HG02884 (cell line): ENCODE data around the gene DOCK10.

Source experiments
- ATAC-seq: cut with Tn5 transposase; IDR thresholded peaks from one replicate; pipeline ENCODE4 v1.9.1; 2021; ENCODE audit warnings: mild to moderate bottlenecking, moderate library complexity; ENCODE audit not compliant: unreplicated experiment

Gene DOCK10

GRCh38 chr2:225013425-225014365, 28.6 kb downstream of the DOCK10 start:
- no peak for ATAC-seq

- ATAC-seq: no peak
These were observed 30.7 kb downstream of the DOCK10 start for GRCh38 chr2:225011585-225011984.

DNA sequence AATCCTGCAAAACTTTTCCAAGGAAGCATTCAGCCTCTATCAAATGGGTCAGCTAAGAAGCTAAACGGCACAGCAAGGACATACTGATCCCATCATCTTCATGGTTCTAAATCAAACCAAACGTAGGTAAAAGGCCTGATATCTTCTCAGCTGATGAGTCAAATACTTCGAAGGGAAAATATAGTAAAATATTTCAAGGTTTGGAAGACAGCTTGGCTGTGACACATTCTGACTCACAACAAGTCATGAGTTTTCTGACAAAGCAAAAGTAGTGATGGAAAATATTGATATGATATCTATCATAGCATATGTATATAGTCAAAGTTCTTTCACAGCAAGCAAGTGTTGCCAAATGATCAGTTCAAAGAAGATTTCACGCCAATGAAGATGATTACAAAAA, 31.5 kb downstream of the DOCK10 start:
- no peak for ATAC-seq

- ATAC-seq: no peak
These were observed 32.5 kb downstream of the DOCK10 start for GRCh38 chr2:225009768-225010167.

- peak; percentile 24 for ATAC-seq
These were observed 33.3 kb downstream of the DOCK10 start for GRCh38 chr2:225008935-225009334.

DNA sequence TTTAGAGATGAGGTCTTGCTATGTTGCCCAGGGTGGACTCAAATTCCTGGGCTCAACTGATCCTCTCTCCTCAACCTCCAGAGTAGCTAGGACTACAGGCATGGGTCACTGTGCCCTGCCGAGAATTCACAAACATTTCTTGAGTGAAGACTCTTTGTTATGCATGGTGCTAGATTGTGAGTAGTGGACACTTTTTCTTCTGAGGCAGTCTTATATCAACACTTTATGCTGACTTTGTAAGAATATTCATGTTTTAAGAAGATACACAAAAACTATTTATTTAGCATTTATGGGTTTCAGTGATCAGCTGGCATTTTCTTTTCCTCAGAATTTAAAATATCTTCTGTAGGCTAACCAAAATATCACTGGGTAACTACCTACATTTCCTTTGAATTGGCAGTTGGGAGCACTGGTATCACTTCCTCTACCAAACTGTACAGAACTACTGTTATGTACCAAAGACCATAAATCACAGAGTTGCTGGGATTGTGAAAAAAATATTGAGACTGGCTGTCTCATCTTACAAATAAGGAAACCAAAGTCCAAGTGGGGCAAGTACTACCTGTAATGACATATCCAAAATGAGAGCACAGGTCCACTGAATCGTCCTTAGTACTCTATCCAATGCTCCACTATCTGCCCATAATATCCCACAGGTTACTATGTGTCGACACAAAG, 34.0 kb downstream of the DOCK10 start:
- ATAC-seq: peak; percentile 69

DNA sequence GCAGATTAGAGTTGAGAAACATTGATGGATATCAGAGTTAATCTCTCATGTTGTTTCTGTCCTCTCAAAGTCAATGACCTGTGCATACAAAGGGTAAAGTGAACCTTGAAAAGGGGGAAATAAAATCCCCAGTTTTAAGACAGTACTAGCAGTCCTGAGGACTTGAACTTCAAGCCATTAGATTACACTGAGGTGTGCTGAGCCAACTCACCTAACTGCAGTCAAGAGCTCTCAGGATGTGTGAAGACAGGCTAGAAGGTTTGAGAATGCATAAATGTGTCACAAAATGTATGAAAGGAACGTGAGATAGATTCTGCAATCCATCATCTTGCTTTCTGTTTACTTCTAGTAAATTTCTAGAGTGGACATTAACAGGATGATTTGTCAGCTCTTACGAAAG, 35.5 kb downstream of the DOCK10 start:
- ATAC-seq: no peak

- ATAC-seq: no peak
These were observed 37.7 kb downstream of the DOCK10 start for GRCh38 chr2:225004597-225004996.

GRCh38 chr2:225002656-225003045, 39.6 kb downstream of the DOCK10 start:
- ATAC-seq: peak; percentile 80

GRCh38 chr2:225002039-225002655, 40.1 kb downstream of the DOCK10 start:
- peak; percentile 66 for ATAC-seq

DNA sequence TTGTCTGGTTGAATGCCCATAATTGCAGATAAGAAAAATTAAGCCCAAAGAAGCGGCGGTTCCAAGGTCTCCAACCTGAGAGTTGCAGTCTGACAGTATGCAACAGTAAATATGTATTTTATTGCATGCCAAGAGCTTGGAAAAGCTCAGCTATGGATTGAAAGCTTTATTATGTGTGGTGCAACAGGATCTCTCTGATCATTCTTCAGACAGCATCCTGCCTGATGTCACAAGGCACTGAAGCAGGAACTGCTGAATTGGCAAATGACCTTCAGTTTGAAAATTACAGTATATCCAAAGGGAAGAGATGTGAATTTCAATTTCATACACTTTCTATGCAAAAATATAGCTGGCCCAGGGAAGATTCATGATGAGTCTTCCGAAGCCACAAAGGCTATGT, 42.5 kb downstream of the DOCK10 start:
- ATAC-seq: no peak

- ATAC-seq: no peak
These were observed 42.9 kb downstream of the DOCK10 start for GRCh38 chr2:224999321-224999720.

DNA sequence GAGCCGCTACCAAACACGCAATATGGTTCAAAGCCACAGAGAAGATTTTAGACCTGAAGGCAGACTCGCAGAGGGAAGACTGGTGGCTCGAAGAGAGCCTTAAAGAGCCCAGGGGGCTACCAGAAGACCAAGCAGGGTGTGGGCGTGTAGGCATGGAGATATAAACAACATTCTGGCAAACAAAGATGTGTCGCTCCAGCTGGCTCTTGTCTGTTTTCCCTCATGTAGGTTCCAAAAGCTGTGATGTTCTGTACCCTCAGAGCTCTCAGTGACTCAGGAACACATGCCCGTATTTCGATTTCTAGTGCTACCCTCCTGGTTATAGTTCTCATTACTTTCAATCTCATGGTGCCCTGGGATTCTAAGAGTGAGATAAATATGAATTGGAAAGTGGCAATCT, 44.5 kb downstream of the DOCK10 start:
- ATAC-seq: no peak

DNA sequence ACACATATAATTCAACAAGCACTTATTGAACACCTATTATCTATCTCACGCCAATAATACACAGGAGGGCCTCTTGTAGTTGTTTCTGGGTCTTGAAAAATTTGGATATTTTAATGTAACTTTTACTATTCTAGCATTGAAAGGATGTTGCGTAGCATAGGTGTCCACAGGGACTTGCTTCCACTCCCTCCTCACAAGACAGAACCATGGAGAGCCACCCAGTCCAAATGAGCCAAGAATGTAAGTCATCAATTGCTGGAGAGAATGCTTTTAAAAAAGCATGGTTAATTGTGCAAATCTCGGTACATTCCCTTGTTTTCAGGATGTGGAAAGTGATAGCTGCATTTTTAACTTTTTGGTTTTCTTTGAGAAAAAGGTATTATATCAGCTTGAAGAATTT, 46.8 kb downstream of the DOCK10 start:
- ATAC-seq: no peak

DNA sequence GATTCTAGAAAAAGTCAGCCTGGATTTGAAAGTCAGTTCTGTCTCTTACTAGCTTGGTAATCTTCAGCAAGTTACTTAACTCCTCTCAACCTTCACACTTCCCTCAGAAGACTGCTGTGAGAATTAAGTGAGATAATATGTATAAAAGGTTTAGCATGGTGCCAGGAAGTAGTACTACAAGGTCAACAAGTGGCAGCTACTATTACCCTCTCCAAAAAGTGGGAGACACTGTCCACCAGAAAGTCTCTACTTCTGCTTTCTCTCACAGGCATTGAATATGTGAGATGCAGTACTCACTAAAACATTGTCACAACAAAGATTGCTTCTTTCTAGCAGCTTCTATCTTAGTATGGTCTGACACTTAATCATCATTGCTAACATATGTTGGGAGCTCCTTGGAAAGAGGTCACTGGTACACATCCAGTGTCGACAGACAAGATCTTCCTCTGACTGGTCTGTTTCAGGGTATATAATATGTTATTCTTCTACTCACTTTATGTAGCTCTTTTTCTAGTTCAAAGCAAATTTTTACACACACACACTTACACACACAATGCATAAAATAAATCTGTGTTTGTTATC, 47.9 kb downstream of the DOCK10 start:
- ATAC-seq: no peak

- no peak for ATAC-seq
These were observed 51.6 kb downstream of the DOCK10 start for GRCh38 chr2:224990710-224991109.

DNA sequence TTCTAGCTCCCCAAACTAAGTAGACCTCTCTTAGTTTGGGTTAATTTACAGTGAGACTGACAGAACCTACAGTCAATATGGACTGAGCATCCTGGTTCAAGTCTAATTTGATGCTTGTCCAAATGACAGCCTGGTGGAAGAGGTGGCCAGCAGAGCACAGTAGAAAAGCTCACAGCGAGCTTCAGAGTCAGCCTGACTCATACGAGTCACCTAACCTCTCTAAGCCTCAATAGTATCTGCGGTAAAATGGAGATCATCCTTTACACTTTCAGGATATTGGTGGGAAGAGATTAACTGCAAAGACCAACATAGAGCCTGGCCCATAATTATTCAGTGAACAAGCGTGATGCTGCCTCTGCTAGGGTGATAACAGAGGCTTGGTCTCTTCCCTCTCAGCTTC, 54.5 kb downstream of the DOCK10 start:
- no peak for ATAC-seq

- ATAC-seq: no peak
These were observed 55.8 kb downstream of the DOCK10 start for GRCh38 chr2:224986477-224986876.

DNA sequence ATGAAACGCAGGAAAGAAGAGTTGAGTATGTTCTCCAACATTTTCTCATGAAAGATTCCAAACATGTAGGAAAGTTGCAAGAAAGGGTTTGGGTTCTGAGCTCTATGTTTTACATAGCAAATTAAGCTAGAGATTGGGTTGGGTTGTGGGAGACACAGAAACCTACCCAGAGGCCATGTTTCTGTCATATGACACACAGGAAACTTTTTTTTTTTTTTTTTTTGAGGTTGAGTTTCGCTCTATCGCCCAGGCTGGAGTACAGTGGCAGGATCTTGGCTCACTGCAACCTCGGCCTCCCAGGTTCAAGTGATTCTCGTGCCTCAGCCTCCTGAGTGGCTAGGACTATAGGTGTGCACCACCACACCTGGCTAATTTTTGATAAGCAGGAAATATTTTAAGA, 57.6 kb downstream of the DOCK10 start:
- peak; percentile 46 for ATAC-seq

- ATAC-seq: no peak
These were observed 58.3 kb downstream of the DOCK10 start for GRCh38 chr2:224983712-224984554.
